ENCODE data around the gene PDE4D.

Gene PDE4D

DNA sequence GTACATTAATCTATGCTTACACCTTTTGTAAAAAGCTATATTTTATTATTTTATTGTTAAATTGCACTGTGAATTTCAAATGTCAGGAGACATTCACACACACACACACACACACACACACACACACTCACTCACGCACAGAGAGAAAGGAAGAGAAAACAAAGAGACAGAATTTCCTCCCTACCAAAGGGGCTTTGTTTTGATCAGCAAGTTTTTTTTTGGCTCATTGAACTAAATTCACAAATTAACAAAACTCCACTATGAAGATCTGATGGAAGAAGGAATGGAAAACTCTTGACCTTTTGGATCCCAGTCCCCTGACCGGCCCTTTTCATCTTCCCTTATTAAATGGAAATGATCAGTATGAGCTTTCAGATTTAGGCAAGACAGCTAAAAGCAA lies 161.2 kb downstream of the PDE4D start:
- DNase-seq (ENCODE audit: extremely low spot score): no peak
- CTCF ChIA-PET: no interaction called here
- TF ChIP-seq ZNF384 (IDR thresholded peaks at IDR 0.05) (no peak), ELF4 (IDR thresholded peaks at IDR 0.05) (no peak), PKNOX1 (IDR thresholded peaks at IDR 0.05) (no peak), BHLHE40 (IDR thresholded peaks at IDR 0.05; ENCODE audit: borderline replicate concordance) (no peak), LEF1 (IDR thresholded peaks at IDR 0.05; ENCODE audit: borderline replicate concordance) (no peak), TARDBP (IDR thresholded peaks at IDR 0.05) (no peak), L3MBTL2 (conservative IDR thresholded peaks at IDR 0.05) (no peak), FOXA1 (IDR thresholded peaks at IDR 0.05) (no peak), CTBP1 (IDR thresholded peaks at IDR 0.05; ENCODE audit: borderline replicate concordance) (no peak), HDGF (IDR thresholded peaks at IDR 0.05; ENCODE audit: borderline replicate concordance) (no peak), FOXK2 (IDR thresholded peaks at IDR 0.05) (no peak), ARNT (IDR thresholded peaks at IDR 0.05) (no peak), NFRKB (IDR thresholded peaks at IDR 0.05) (no peak)
- POLR2A ChIA-PET: no interaction called here

DNA sequence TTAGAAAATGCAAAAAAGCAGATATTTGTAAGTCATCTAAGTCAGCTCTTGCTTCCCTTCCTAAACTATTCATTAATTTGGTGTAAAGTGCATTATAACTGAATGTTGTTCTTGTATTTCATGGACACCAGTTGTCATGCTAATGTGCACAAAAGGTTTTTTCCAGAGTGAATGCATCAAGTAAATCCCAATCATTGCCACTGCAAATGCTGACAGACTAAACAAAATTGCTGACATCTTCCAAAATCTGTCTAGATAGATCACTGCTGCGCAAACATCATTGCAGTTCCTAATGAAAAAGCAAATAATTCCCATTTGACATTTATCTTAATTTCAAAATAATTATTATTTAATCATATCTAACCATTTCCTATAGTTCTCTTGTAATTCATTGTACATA lies 161.7 kb downstream of the PDE4D start:
- ChIA-PET CTCF (no interaction called here), POLR2A (no interaction called here)
- DNase-seq (ENCODE audit: extremely low spot score): no peak
- TF ChIP-seq ZNF384 (IDR thresholded peaks at IDR 0.05) (no peak), ELF4 (IDR thresholded peaks at IDR 0.05) (no peak), HDGF (IDR thresholded peaks at IDR 0.05; ENCODE audit: borderline replicate concordance) (no peak), SUZ12 (IDR thresholded peaks at IDR 0.05) (no peak), SP1 (IDR thresholded peaks at IDR 0.05) (no peak), BHLHE40 (IDR thresholded peaks at IDR 0.05; ENCODE audit: borderline replicate concordance) (no peak), ARNT (IDR thresholded peaks at IDR 0.05) (no peak), FOXA1 (IDR thresholded peaks at IDR 0.05) (no peak), FOXK2 (IDR thresholded peaks at IDR 0.05) (no peak), PKNOX1 (IDR thresholded peaks at IDR 0.05) (no peak), LEF1 (IDR thresholded peaks at IDR 0.05; ENCODE audit: borderline replicate concordance) (no peak), TARDBP (IDR thresholded peaks at IDR 0.05) (no peak), L3MBTL2 (conservative IDR thresholded peaks at IDR 0.05) (no peak), NFRKB (IDR thresholded peaks at IDR 0.05) (no peak), CTBP1 (IDR thresholded peaks at IDR 0.05; ENCODE audit: borderline replicate concordance) (no peak), FOXM1 (IDR thresholded peaks at IDR 0.05; ENCODE audit: borderline replicate concordance) (no peak)

DNA sequence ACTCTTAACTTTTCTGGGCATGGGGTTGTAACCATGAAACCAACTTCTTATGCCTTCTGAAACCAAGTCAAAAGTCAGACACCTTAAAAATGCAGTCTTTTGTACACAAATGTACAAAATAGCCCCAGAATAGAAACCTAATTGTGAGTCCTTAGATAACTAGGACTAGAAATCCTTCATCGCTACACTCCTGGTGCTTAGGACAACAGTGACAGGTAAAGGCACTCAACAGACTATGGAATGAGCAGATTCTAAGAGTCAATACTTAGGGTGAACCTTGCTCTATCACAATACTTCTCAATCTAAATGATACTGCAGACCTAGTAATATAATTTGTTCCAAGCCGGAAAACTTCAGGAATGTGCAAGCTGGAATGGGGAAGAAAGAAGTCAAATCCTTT lies 163.7 kb downstream of the PDE4D start:
- POLR2A ChIA-PET: no interaction called here

GRCh38 chr5:59729357-59729756 lies 164.2 kb downstream of the PDE4D start:
- CTCF ChIA-PET: no interaction called here
- DNase-seq (ENCODE audit: extremely low spot score): no peak
- TF ChIP-seq ARNT (IDR thresholded peaks at IDR 0.05) (no peak), SP1 (IDR thresholded peaks at IDR 0.05) (no peak), LEF1 (IDR thresholded peaks at IDR 0.05; ENCODE audit: borderline replicate concordance) (no peak), PKNOX1 (IDR thresholded peaks at IDR 0.05) (no peak), CTBP1 (IDR thresholded peaks at IDR 0.05; ENCODE audit: borderline replicate concordance) (no peak), L3MBTL2 (conservative IDR thresholded peaks at IDR 0.05) (no peak), FOXA1 (IDR thresholded peaks at IDR 0.05) (no peak)
- POLR2A ChIA-PET: no interaction called here

More for the DNA sequence above, 163.7 kb downstream of the PDE4D start:
- CTCF ChIA-PET: no interaction called here
- DNase-seq (ENCODE audit: extremely low spot score): no peak
- TF ChIP-seq CTBP1 (IDR thresholded peaks at IDR 0.05; ENCODE audit: borderline replicate concordance): no peak
- TF ChIP-seq NFRKB (IDR thresholded peaks at IDR 0.05): no peak

DNA sequence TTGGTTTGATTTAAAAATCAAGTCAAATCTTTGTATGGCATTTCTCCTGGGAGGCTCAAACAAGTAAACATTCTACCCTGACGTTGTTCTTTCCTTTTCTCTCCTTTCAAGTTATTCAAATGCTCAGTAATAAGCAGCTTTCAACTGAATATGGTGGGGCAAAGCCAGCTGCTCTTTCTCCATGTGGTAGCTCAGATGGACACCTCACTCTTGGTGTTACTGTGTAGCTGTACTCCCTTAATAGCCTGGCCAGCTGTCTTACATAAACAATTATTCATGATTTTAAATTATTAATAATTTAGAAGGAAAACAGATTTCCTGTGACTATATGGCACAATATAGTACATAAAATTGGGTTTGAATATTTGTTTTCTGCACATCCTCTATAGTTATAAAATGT lies 165.2 kb downstream of the PDE4D start:
- POLR2A ChIA-PET: no interaction called here
- no peak for DNase-seq (ENCODE audit: extremely low spot score)
- CTCF ChIA-PET: no interaction called here
- TF ChIP-seq LEF1 (IDR thresholded peaks at IDR 0.05; ENCODE audit: borderline replicate concordance) (no peak), HDGF (IDR thresholded peaks at IDR 0.05; ENCODE audit: borderline replicate concordance) (no peak), CTBP1 (IDR thresholded peaks at IDR 0.05; ENCODE audit: borderline replicate concordance) (no peak), PKNOX1 (IDR thresholded peaks at IDR 0.05) (no peak), ELF4 (IDR thresholded peaks at IDR 0.05) (no peak), SUZ12 (IDR thresholded peaks at IDR 0.05) (no peak), L3MBTL2 (conservative IDR thresholded peaks at IDR 0.05) (no peak), BHLHE40 (IDR thresholded peaks at IDR 0.05; ENCODE audit: borderline replicate concordance) (no peak), NFRKB (IDR thresholded peaks at IDR 0.05) (no peak), SP1 (IDR thresholded peaks at IDR 0.05) (no peak), FOXM1 (IDR thresholded peaks at IDR 0.05; ENCODE audit: borderline replicate concordance) (no peak), ARNT (IDR thresholded peaks at IDR 0.05) (no peak)

GRCh38 chr5:59727186-59727585 lies 166.3 kb downstream of the PDE4D start:
- TF ChIP-seq FOXK2 (IDR thresholded peaks at IDR 0.05) (no peak), PKNOX1 (IDR thresholded peaks at IDR 0.05) (no peak), HDGF (IDR thresholded peaks at IDR 0.05; ENCODE audit: borderline replicate concordance) (no peak), ZNF384 (IDR thresholded peaks at IDR 0.05) (no peak), FOXA1 (IDR thresholded peaks at IDR 0.05) (no peak), L3MBTL2 (conservative IDR thresholded peaks at IDR 0.05) (no peak), SP1 (IDR thresholded peaks at IDR 0.05) (no peak), LEF1 (IDR thresholded peaks at IDR 0.05; ENCODE audit: borderline replicate concordance) (no peak), FOXM1 (IDR thresholded peaks at IDR 0.05; ENCODE audit: borderline replicate concordance) (no peak), ELF4 (IDR thresholded peaks at IDR 0.05) (no peak), NFRKB (IDR thresholded peaks at IDR 0.05) (no peak), BHLHE40 (IDR thresholded peaks at IDR 0.05; ENCODE audit: borderline replicate concordance) (no peak)
- CTCF ChIA-PET: no interaction called here
- POLR2A ChIA-PET: no interaction called here
- no peak for DNase-seq (ENCODE audit: extremely low spot score)

Data from HEK293T (cell line).